ENCODE data around the gene TSPAN4. TPM values are rescaled to one million over a fixed set of nuclear protein-coding genes. Genes with fewer than 3 reads are reported as not detected.

TSPAN4 gene
- total and polyA plus RNA-seq, 11 donors = 22.7 to 93.0 (median 31.3) TPM

- Histone ChIP-seq H3K9me3 (no peaks in the 10 kb centered on the region), H3K4me1 (peaks cover 10 to 40% (median 27%) of the 10 kb centered on the region in 12 donors)
Observed at GRCh38 chr11:819129-819931, 23.3 kb upstream of the TSPAN4 start.

GRCh38 chr11:819943-820649 is 22.6 kb upstream of the TSPAN4 start:
- Histone ChIP-seq H3K4me1 (peaks cover 10 to 40% (median 27%) of the 10 kb centered on the region in 12 donors), H3K27me3 (no peaks in the 10 kb centered on the region), H3K4me3 (peak overlapping the region; percentile 74 to 99 (median 88)), H3K36me3 (peaks cover 0 to 36% (median 27%) of the 10 kb centered on the region in 9 donors), H3K27ac (peak overlapping the region; percentile 91 to 100 (median 96)), H3K9me3 (no peaks in the 10 kb centered on the region)
- DNase-seq = peak; percentile 90 to 94 (median 93)
- 0 to 3% (median 2%) methylated on average over 16 to 47 of the region's 47 CpGs for WGBS, 4 donors
- peak; percentile 48 to 69 (median 60) for ATAC-seq
- intact Hi-C loops (cut with DNase I) = loop anchor here in 1 of 10 donors (1.0 kb wide), 1 partner anchor 11 kb away; the partner anchor contains the start of gene RPLP2
- TF ChIP-seq CTCF (IDR thresholded peaks at IDR 0.05) (no peak), POLR2A (IDR thresholded peaks at IDR 0.05) (peak in 1 of 2 donors; percentile 64)

More at GRCh38 chr11:819129-819931, 23.3 kb upstream of the TSPAN4 start:
- DNase-seq = peak; percentile 94 to 97 (median 96)
- Histone ChIP-seq H3K4me3 (peak overlapping the region; percentile 74 to 99 (median 88)), H3K27ac (peak overlapping the region; percentile 91 to 100 (median 96)), H3K27me3 (no peaks in the 10 kb centered on the region), H3K36me3 (peaks cover 0 to 34% (median 25%) of the 10 kb centered on the region in 9 donors)
- TF ChIP-seq CTCF (IDR thresholded peaks at IDR 0.05) (peak in 3 of 12 donors; percentile 7 to 23 (median 15)), POLR2A (IDR thresholded peaks at IDR 0.05) (peak; percentile 71 to 96)
- intact Hi-C loops (cut with DNase I) = loop anchor here in 1 of 10 donors (1.0 kb wide), 1 partner anchor 10 kb away; the partner anchor contains the start of gene RPLP2
- peak; percentile 39 to 84 (median 82) for ATAC-seq
- 0 to 1% (median 0%) methylated on average over 30 to 96 of the region's 96 CpGs for WGBS, 4 donors

GRCh38 chr11:820655-821511 is 21.8 kb upstream of the TSPAN4 start:
- Histone ChIP-seq H3K27ac (peak overlapping the region; percentile 91 to 100 (median 96)), H3K4me3 (peak overlapping the region; percentile 74 to 99 (median 88)), H3K9me3 (no peaks in the 10 kb centered on the region), H3K4me1 (peaks cover 10 to 45% (median 28%) of the 10 kb centered on the region in 12 donors), H3K27me3 (no peaks in the 10 kb centered on the region), H3K36me3 (peaks cover 0 to 43% (median 30%) of the 10 kb centered on the region in 9 donors)
- intact Hi-C loops (cut with DNase I) = no loop called here
- peak; percentile 83 to 91 (median 87) for DNase-seq
- peak; percentile 62 to 81 (median 72) for ATAC-seq
- 37 to 50% (median 45%) methylated on average over 5 to 11 of the region's 11 CpGs for WGBS, 4 donors
- no peak for TF ChIP-seq POLR2A (IDR thresholded peaks at IDR 0.05)
- no peak for TF ChIP-seq CTCF (IDR thresholded peaks at IDR 0.05)

Measured in heart left ventricle (tissue), 16 donors.